K562 (cell line): ENCODE data around the gene NDOR1. TPM values are rescaled to one million over a fixed set of nuclear protein-coding genes. Genes with fewer than 3 reads are reported as not detected.

Experiments
- BRCA1 ChIP-seq, 2 experiments: fragments of 450-650 bp in 1 of 2; sonication (generic) in 1 of 2; formaldehyde crosslinking in 1 of 2; IDR thresholded peaks; 2 replicates each; pipeline versions ENCODE4 v1.5.0 to v1.6.1; 2017 to 2020; ENCODE audit warnings: mild to moderate bottlenecking in 1 of 2, missing genetic modification reagents in 1 of 2
- BRD4 ChIP-seq: fragments of 200-600 bp; sonication (generic); IDR thresholded peaks from 2 replicates; pipeline ENCODE4 v1.6.1; 2017; ENCODE audit warnings: inconsistent platforms
- KLF16 ChIP-seq: IDR thresholded peaks from 2 replicates; pipeline ENCODE4 v1.6.1; 2016; ENCODE audit warnings: antibody characterized with exemption
- LCOR ChIP-seq: sonication (generic); formaldehyde crosslinking; IDR thresholded peaks from 2 replicates; pipeline ENCODE4 v1.8.0; 2022; ENCODE audit warnings: mild to moderate bottlenecking, missing genetic modification reagents
- NR3C1 ChIP-seq: sonication (generic); formaldehyde crosslinking; IDR thresholded peaks from 2 replicates; pipeline ENCODE4 v1.8.1; 2022; ENCODE audit warnings: missing genetic modification reagents
- POU5F1 ChIP-seq: fragments of 150-350 bp; IDR thresholded peaks from 2 replicates; pipeline ENCODE4 v1.6.1; 2014; ENCODE audit warnings: borderline replicate concordance, low read length, low read depth, mild to moderate bottlenecking; ENCODE audit not compliant: partially characterized antibody
- PREB ChIP-seq: sonication (generic); formaldehyde crosslinking; IDR thresholded peaks from 2 replicates; pipeline ENCODE4 v1.8.1; 2023; ENCODE audit warnings: mild to moderate bottlenecking, missing genetic modification reagents
- PYGO2 ChIP-seq: fragments of 450-650 bp; IDR thresholded peaks from 2 replicates; pipeline ENCODE4 v1.6.1; 2016; ENCODE audit warnings: mild to moderate bottlenecking, missing genetic modification characterization, moderate library complexity, missing compliant biosample characterization
- SIRT6 ChIP-seq: IDR thresholded peaks from one replicate; pipeline ENCODE4 v1.6.1; 2012; ENCODE audit warnings: low read depth, mild to moderate bottlenecking, control low read depth, inconsistent platforms, low read length, moderate library complexity
- SREBF2 ChIP-seq: sonication (generic); formaldehyde crosslinking; IDR thresholded peaks from 2 replicates; pipeline ENCODE4 v1.4.0; 2020; ENCODE audit warnings: mild to moderate bottlenecking, missing genetic modification reagents
- TAF9B ChIP-seq: fragments of 450-650 bp; IDR thresholded peaks from 2 replicates; pipeline ENCODE4 v1.6.1; 2018; ENCODE audit warnings: mild to moderate bottlenecking; ENCODE audit not compliant: partially characterized antibody
- TRIM24 ChIP-seq, 2 experiments: fragments of 450-650 bp; IDR thresholded peaks; 2 replicates each; pipeline ENCODE4 v1.6.1; 2016
- WHSC1 ChIP-seq: IDR thresholded peaks from one replicate; pipeline ENCODE4 v1.6.1; 2012; ENCODE audit warnings: low read length, control low read depth, inconsistent platforms
- ZBTB7A ChIP-seq: IDR thresholded peaks from 2 replicates; pipeline ENCODE4 v1.6.1; 2011; ENCODE audit warnings: low read depth, mild to moderate bottlenecking, low read length, moderate library complexity, borderline replicate concordance; ENCODE audit not compliant: control insufficient read depth
- ZFX ChIP-seq: sonication (generic); formaldehyde crosslinking; IDR thresholded peaks from 2 replicates; pipeline ENCODE4 v1.8.0; 2022; ENCODE audit warnings: mild to moderate bottlenecking, missing genetic modification reagents, moderate library complexity
- ZNF77 ChIP-seq: fragments of 250-450 bp; sonication (Bioruptor Pico); IDR thresholded peaks from 2 replicates; pipeline ENCODE4 v1.5.0; 2020
- polyA plus RNA-seq, 8 experiments: library from polyadenylated mRNA; depleted of rRNA in 4 of 8; stranded (reverse) in 5 of 8; unstranded in 3 of 8; fragments of >200 nt; fragmentation: Nextera tagmentation in 2 of 8; fragmentation: Illumina TruSeq in 1 of 8; extraction: Ambion mirVana in 2 of 8; extraction: Trizol in 1 of 8; gene quantifications; 2 replicates each; pipeline versions ENCODE4 v1.2.1 to v1.2.3, GENCODE V29; 2011 to 2014; ENCODE audit warnings: inconsistent platforms in 1 of 8, missing spikeins in 1 of 8
- total RNA-seq, 7 experiments: library from RNA; depleted of rRNA in 6 of 7; stranded (reverse); fragments of >200 nt in 6 of 7; fragmentation: Illumina TruSeq in 2 of 7; extraction: Trizol in 2 of 7; gene quantifications; 2 replicates each; pipeline versions ENCODE4 v1.2.1 to v1.2.3, GENCODE V29; 2011 to 2021; ENCODE audit warnings: low replicate concordance in 1 of 7
- TF ChIP-seq, protein P1 (sequence below): fragments of 450-650 bp; IDR thresholded peaks from 2 replicates; pipeline ENCODE4 v1.6.1; 2016; ENCODE audit warnings: borderline replicate concordance
- TF ChIP-seq, protein P2 (sequence below), 3 experiments: fragments of 200-800 bp in 1 of 3; fragments of 250-450 bp in 1 of 3; fragments of 450-650 bp in 1 of 3; sonication (Bioruptor Pico) in 1 of 3; sonication (Bioruptor generic) in 1 of 3; formaldehyde crosslinking in 1 of 3; IDR thresholded peaks; 2 replicates each; pipeline versions ENCODE4 v1.6.1 to v1.8.0; 2016 to 2022; ENCODE audit warnings: mild to moderate bottlenecking in 2 of 3, missing genetic modification characterization in 2 of 3, missing compliant biosample characterization in 1 of 3, moderate library complexity in 1 of 3
- TF ChIP-seq, protein P3 (sequence below), 3 experiments: fragments of 200-800 bp in 1 of 3; sonication (Bioruptor generic) in 1 of 3; sonication (generic) in 1 of 3; formaldehyde crosslinking in 1 of 3; IDR thresholded peaks; 2 replicates each; pipeline versions ENCODE4 v1.6.1 to v1.8.0; 2016 to 2022; ENCODE audit warnings: mild to moderate bottlenecking in 2 of 3, missing compliant biosample characterization in 2 of 3, missing genetic modification characterization in 2 of 3, missing genetic modification reagents in 1 of 3

NDOR1 gene
- total and polyA plus RNA-seq, 9 of the 15 experiments (the other 6 are each of a cell fraction or from before 2014, with no cell fraction given) = 0.06 to 36.9 (median 6.9) TPM

GRCh38 chr9:137222190-137223077 lies 16.9 kb downstream of the NDOR1 start, which contains the start of gene RNF208 (continued):
- TF ChIP-seq PREB (no peak), BRCA1 (IDR thresholded peaks at IDR 0.05) (no peak), BRCA1 (CRISPR knock-in tag; IDR thresholded peaks at IDR 0.05) (no peak), POU5F1 (no peak), SIRT6 (no peak), PYGO2 (tag) (no peak), KLF16 (no peak), TAF9B (no peak), ZFX (0 out of 2 replicates have a peak, but pooled peaks have one; percentile 39), SREBF2 (CRISPR knock-in tag) (no peak), ZNF77 (CRISPR knock-in tag) (no peak), NR3C1 (CRISPR knock-in tag) (no peak), ZBTB7A (peak; percentile 58; the same call in 1 of the 2 replicates), BRD4 (no peak), WHSC1 (no peak), LCOR (CRISPR knock-in tag) (no peak), TRIM24 (IDR thresholded peaks at IDR 0.05) (no peak)
- TF ChIP-seq, protein P1, sequence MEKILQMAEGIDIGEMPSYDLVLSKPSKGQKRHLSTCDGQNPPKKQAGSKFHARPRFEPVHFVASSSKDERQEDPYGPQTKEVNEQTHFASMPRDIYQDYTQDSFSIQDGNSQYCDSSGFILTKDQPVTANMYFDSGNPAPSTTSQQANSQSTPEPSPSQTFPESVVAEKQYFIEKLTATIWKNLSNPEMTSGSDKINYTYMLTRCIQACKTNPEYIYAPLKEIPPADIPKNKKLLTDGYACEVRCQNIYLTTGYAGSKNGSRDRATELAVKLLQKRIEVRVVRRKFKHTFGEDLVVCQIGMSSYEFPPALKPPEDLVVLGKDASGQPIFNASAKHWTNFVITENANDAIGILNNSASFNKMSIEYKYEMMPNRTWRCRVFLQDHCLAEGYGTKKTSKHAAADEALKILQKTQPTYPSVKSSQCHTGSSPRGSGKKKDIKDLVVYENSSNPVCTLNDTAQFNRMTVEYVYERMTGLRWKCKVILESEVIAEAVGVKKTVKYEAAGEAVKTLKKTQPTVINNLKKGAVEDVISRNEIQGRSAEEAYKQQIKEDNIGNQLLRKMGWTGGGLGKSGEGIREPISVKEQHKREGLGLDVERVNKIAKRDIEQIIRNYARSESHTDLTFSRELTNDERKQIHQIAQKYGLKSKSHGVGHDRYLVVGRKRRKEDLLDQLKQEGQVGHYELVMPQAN = no peak
- TF ChIP-seq, protein P2, sequence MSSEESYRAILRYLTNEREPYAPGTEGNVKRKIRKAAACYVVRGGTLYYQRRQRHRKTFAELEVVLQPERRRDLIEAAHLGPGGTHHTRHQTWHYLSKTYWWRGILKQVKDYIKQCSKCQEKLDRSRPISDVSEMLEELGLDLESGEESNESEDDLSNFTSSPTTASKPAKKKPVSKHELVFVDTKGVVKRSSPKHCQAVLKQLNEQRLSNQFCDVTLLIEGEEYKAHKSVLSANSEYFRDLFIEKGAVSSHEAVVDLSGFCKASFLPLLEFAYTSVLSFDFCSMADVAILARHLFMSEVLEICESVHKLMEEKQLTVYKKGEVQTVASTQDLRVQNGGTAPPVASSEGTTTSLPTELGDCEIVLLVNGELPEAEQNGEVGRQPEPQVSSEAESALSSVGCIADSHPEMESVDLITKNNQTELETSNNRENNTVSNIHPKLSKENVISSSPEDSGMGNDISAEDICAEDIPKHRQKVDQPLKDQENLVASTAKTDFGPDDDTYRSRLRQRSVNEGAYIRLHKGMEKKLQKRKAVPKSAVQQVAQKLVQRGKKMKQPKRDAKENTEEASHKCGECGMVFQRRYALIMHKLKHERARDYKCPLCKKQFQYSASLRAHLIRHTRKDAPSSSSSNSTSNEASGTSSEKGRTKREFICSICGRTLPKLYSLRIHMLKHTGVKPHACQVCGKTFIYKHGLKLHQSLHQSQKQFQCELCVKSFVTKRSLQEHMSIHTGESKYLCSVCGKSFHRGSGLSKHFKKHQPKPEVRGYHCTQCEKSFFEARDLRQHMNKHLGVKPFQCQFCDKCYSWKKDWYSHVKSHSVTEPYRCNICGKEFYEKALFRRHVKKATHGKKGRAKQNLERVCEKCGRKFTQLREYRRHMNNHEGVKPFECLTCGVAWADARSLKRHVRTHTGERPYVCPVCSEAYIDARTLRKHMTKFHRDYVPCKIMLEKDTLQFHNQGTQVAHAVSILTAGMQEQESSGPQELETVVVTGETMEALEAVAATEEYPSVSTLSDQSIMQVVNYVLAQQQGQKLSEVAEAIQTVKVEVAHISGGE (CRISPR knock-in tag; IDR thresholded peaks at IDR 0.05) = no peak
- TF ChIP-seq, protein P3, sequence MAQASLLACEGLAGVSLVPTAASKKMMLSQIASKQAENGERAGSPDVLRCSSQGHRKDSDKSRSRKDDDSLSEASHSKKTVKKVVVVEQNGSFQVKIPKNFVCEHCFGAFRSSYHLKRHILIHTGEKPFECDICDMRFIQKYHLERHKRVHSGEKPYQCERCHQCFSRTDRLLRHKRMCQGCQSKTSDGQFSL (CRISPR knock-in tag; IDR thresholded peaks at IDR 0.05) = no peak
- TF ChIP-seq, protein P3 (tag; IDR thresholded peaks at IDR 0.05) = no peak
